ENCODE data around the gene ADGRL3. TPM values are rescaled to one million over a fixed set of nuclear protein-coding genes. Genes with fewer than 3 reads are reported as not detected.

The ADGRL3 gene
- total and polyA plus RNA-seq, 2 donors (not counting 1 experiment from before 2014, with no cell fraction given), result not detected

GRCh38 chr4:61760820-61761219, 560.7 kb downstream of the ADGRL3 start:
- no peak overlapping the region for H3K4me3 ChIP-seq (ENCODE audit: control extremely low read depth in 1 of 5, extremely low read depth in 1 of 5, insufficient read depth in 1 of 5, low read depth in 2 of 5, low read length in 4 of 5)
- peaks cover 0 to 6% (median 0%) of the 10 kb centered on the region in 3 donors for H3K9me3 ChIP-seq (ENCODE audit: control extremely low read depth in 1 of 3, control insufficient read depth in 2 of 3, insufficient read depth in 1 of 3, low read length in 2 of 3)
- no peak overlapping the region for H3K27ac ChIP-seq (ENCODE audit: low read length in 2 of 2)
- H3K27me3 ChIP-seq (replicated peaks in 1 of 4; ENCODE audit: control extremely low read depth in 1 of 4, control insufficient read depth in 3 of 4, insufficient read depth in 4 of 4, low read length in 3 of 4), result no peaks in the 10 kb centered on the region
- DNase-seq, result no peak
- H3K4me2 ChIP-seq (replicated peaks; ENCODE audit: low read depth, low read length, poor library complexity, severe bottlenecking), result no peak overlapping the region
- no peaks in the 10 kb centered on the region for H3K79me2 ChIP-seq (ENCODE audit: control insufficient read depth, insufficient read depth, low read length)
- intact Hi-C loops (cut with micrococcal nuclease), result no loop called here
- no peak overlapping the region for H3K9ac ChIP-seq (ENCODE audit: low read length)
- ChIA-PET POLR2A (no interaction called here), CTCF (no interaction called here)
- Mint-ChIP-seq H3K9me3 (ENCODE audit: insufficient read depth) (peaks cover 5% of the 10 kb centered on the region), H3K4me3 (no peak overlapping the region), H3K27ac (no peak overlapping the region), H3K27me3 (no peaks in the 10 kb centered on the region), H3K4me1 (no peaks in the 10 kb centered on the region)
- no CpG with 5 or more reads among the region's 2 CpGs for WGBS (ENCODE audit: insufficient coverage)
- no peak for ATAC-seq (ENCODE audit: low read depth)
- H3K36me3 ChIP-seq (replicated peaks in 1 of 2; ENCODE audit: control extremely low read depth in 1 of 2, control insufficient read depth in 1 of 2, extremely low read depth in 1 of 2, insufficient read depth in 2 of 2, low read length in 1 of 2), result no peaks in the 10 kb centered on the region
- no peaks in the 10 kb centered on the region for H4K20me1 ChIP-seq (ENCODE audit: control insufficient read depth, insufficient read depth, low read length, poor library complexity, severe bottlenecking)
- H3K4me1 ChIP-seq (ENCODE audit: control insufficient read depth in 2 of 2, insufficient read depth in 2 of 2, low read length in 2 of 2), result no peaks in the 10 kb centered on the region
- no peak overlapping the region for H2AFZ ChIP-seq (ENCODE audit: insufficient read depth, low read depth, low read length, poor library complexity, severe bottlenecking)
- no peak for TF ChIP-seq CTCF (IDR thresholded peaks at IDR 0.05)
- TF ChIP-seq EZH2 (IDR thresholded peaks at IDR 0.05; ENCODE audit: borderline replicate concordance, insufficient read depth, low read depth, low read length, poor library complexity, severe bottlenecking), result no peak

GRCh38 chr4:61762722-61763627, 562.8 kb downstream of the ADGRL3 start:
- no peaks in the 10 kb centered on the region for H3K4me1 Mint-ChIP-seq
- DNase-seq (no peak), ATAC-seq (ENCODE audit: low read depth) (no peak)
- no peak overlapping the region for H2AFZ ChIP-seq (ENCODE audit: insufficient read depth, low read depth, low read length, poor library complexity, severe bottlenecking)
- H3K79me2 ChIP-seq (ENCODE audit: control insufficient read depth, insufficient read depth, low read length), result no peaks in the 10 kb centered on the region
- H3K9me3 ChIP-seq (ENCODE audit: control extremely low read depth in 1 of 3, control insufficient read depth in 2 of 3, insufficient read depth in 1 of 3, low read length in 2 of 3), result peaks cover 0 to 6% (median 0%) of the 10 kb centered on the region in 3 donors
- H3K27ac Mint-ChIP-seq, result no peak overlapping the region
- H3K4me3 ChIP-seq (ENCODE audit: control extremely low read depth in 1 of 5, extremely low read depth in 1 of 5, insufficient read depth in 1 of 5, low read depth in 2 of 5, low read length in 4 of 5), result no peak overlapping the region
- H4K20me1 ChIP-seq (ENCODE audit: control insufficient read depth, insufficient read depth, low read length, poor library complexity, severe bottlenecking), result no peaks in the 10 kb centered on the region
- peaks cover 7% of the 10 kb centered on the region for H3K9me3 Mint-ChIP-seq (ENCODE audit: insufficient read depth)
- intact Hi-C loops (cut with micrococcal nuclease), result no loop called here
- no CpG with 5 or more reads among the region's 5 CpGs for WGBS (ENCODE audit: insufficient coverage)
- no peak overlapping the region for H3K4me2 ChIP-seq (replicated peaks; ENCODE audit: low read depth, low read length, poor library complexity, severe bottlenecking)
- no peaks in the 10 kb centered on the region for H3K27me3 Mint-ChIP-seq
- ChIA-PET CTCF (no interaction called here), POLR2A (no interaction called here)
- no peaks in the 10 kb centered on the region for H3K27me3 ChIP-seq (replicated peaks in 1 of 4; ENCODE audit: control extremely low read depth in 1 of 4, control insufficient read depth in 3 of 4, insufficient read depth in 4 of 4, low read length in 3 of 4)
- no peak overlapping the region for H3K9ac ChIP-seq (ENCODE audit: low read length)
- no peak overlapping the region for H3K4me3 Mint-ChIP-seq
- no peak overlapping the region for H3K27ac ChIP-seq (ENCODE audit: low read length in 2 of 2)
- H3K36me3 ChIP-seq (replicated peaks in 1 of 2; ENCODE audit: control extremely low read depth in 1 of 2, control insufficient read depth in 1 of 2, extremely low read depth in 1 of 2, insufficient read depth in 2 of 2, low read length in 1 of 2), result no peaks in the 10 kb centered on the region
- TF ChIP-seq CTCF (IDR thresholded peaks at IDR 0.05) (no peak), EZH2 (IDR thresholded peaks at IDR 0.05; ENCODE audit: borderline replicate concordance, insufficient read depth, low read depth, low read length, poor library complexity, severe bottlenecking) (no peak)
- no peaks in the 10 kb centered on the region for H3K4me1 ChIP-seq (ENCODE audit: control insufficient read depth in 2 of 2, insufficient read depth in 2 of 2, low read length in 2 of 2)

Data from B cell (primary cell).